K562 (cell line): ENCODE measurements around the gene SDHAF1. TPM values are rescaled to one million over a fixed set of nuclear protein-coding genes. Genes with fewer than 3 reads are reported as not detected.

ENCODE experiments used
- ATAC-seq: fragments of 200-7000 bp; cut with Tn5 transposase; 3 replicates; pipeline ENCODE4 v1.9.1; 2020; ENCODE audit warnings: moderate library complexity
- BruUV-seq: library from RNA; stranded (reverse); fragments of 400-500 nt; replicated peaks from 2 replicates; lab custom pipeline; 2021; lab: Mats Ljungman, UMichigan
- CTCF ChIA-PET: fragments of 300-600 bp; formaldehyde crosslinking; extraction: SDS; loops from one replicate; lab custom pipeline; 2021; ENCODE audit warnings: low intra/inter-chr PET ratio; lab: Yijun Ruan, JAX
- POLR2A ChIA-PET: fragments of 300-600, 350-650 bp; sonication (Branson Sonifier 250); formaldehyde crosslinking; extraction: SDS; loops from one replicate; lab custom pipeline; 2021; ENCODE audit warnings: antibody characterized with exemption, inconsistent platforms; lab: Yijun Ruan, JAX
- DNase-seq, 4 experiments: peaks; one replicate each; pipeline versions ENCODE4 v3.0.0 to v3.0.0-alpha.2; 2011 to 2018; ENCODE audit warnings: low spot score in 3 of 4, mixed read lengths in 3 of 4; ENCODE audit errors: extremely low read depth in 1 of 4
- FAIRE-seq: peaks from 2 replicates; lab custom pipeline; 2011; peaks lifted over from hg19 to GRCh38; lab: Jason Lieb, UNC
- H2AFZ ChIP-seq: 2 replicates; pipeline ENCODE4 v1.6.0; 2011; ENCODE audit warnings: low read depth, low read length, control low read depth, inconsistent platforms
- H3K27ac ChIP-seq: fragments of 200-600 bp; 3 replicates; pipeline ENCODE4 v1.8.0; 2011; ENCODE audit warnings: low read depth, mild to moderate bottlenecking, control low read depth, inconsistent platforms, low read length, moderate library complexity, mixed read lengths; ENCODE audit errors: extremely low read depth
- H3K27me3 ChIP-seq, 2 experiments: fragments of 300-600 bp in 1 of 2; 2 replicates in 1 of 2; 3 replicates in 1 of 2; pipeline versions ENCODE4 v1.6.0 to v1.8.0; 2011; ENCODE audit warnings: inconsistent platforms in 2 of 2, low read length in 2 of 2, mild to moderate bottlenecking in 1 of 2, mixed read lengths in 1 of 2, moderate library complexity in 1 of 2; ENCODE audit not compliant: control insufficient read depth in 2 of 2, insufficient read depth in 2 of 2
- H3K36me3 ChIP-seq: fragments of 300-600 bp; 3 replicates; pipeline ENCODE4 v1.8.0; 2011; ENCODE audit warnings: mild to moderate bottlenecking, low read length, inconsistent platforms; ENCODE audit not compliant: control insufficient read depth, insufficient read depth
- H3K4me1 ChIP-seq, 2 experiments: fragments of 200-600 bp in 1 of 2; replicated peaks in 1 of 2; 2 replicates in 1 of 2; 3 replicates in 1 of 2; pipeline versions ENCODE4 v1.5.1 to v1.8.0; 2011; ENCODE audit warnings: inconsistent platforms in 2 of 2, low read length in 2 of 2, mild to moderate bottlenecking in 1 of 2, mixed read lengths in 1 of 2, moderate library complexity in 1 of 2; ENCODE audit not compliant: control insufficient read depth in 2 of 2, insufficient read depth in 2 of 2
- H3K4me2 ChIP-seq: 2 replicates; pipeline ENCODE4 v1.6.1; 2011; ENCODE audit warnings: low read length, control low read depth, inconsistent platforms, mixed read lengths; ENCODE audit not compliant: insufficient read depth
- H3K4me3 ChIP-seq: fragments of 200-600 bp; sonication (generic), shearing (Covaris generic); 2 replicates; pipeline ENCODE4 v1.5.1; 2016; ENCODE audit warnings: control low read depth, inconsistent platforms
- H3K79me2 ChIP-seq: fragments of 200-600 bp; 3 replicates; pipeline ENCODE4 v1.8.0; 2011; ENCODE audit warnings: low read length, inconsistent platforms; ENCODE audit not compliant: control insufficient read depth, insufficient read depth
- H3K9ac ChIP-seq, 2 experiments: 2 replicates each; pipeline versions ENCODE4 v1.6.0 to v1.6.1; 2011; ENCODE audit warnings: low read depth in 2 of 2, low read length in 2 of 2, control low read depth in 1 of 2, inconsistent platforms in 1 of 2, mild to moderate bottlenecking in 1 of 2, mixed read lengths in 1 of 2; ENCODE audit not compliant: insufficient read depth in 1 of 2
- H3K9me1 ChIP-seq: one replicate; pipeline ENCODE4 v1.6.0; 2011; ENCODE audit warnings: inconsistent platforms, mild to moderate bottlenecking, low read length, moderate library complexity; ENCODE audit not compliant: control insufficient read depth, insufficient read depth
- H3K9me3 ChIP-seq: replicated peaks from 2 replicates; pipeline ENCODE4 v1.5.1; 2011; ENCODE audit warnings: low read depth, low read length, inconsistent platforms; ENCODE audit not compliant: control insufficient read depth, insufficient read depth
- H4K20me1 ChIP-seq: replicated peaks from 2 replicates; pipeline ENCODE4 v1.6.1; 2011; ENCODE audit warnings: low read length, inconsistent platforms, mixed read lengths; ENCODE audit not compliant: control insufficient read depth, insufficient read depth
- ADNP ChIP-seq: fragments of 200-800 bp; sonication (Bioruptor generic); IDR thresholded peaks from 2 replicates; pipeline ENCODE4 v1.6.1; 2016; ENCODE audit warnings: missing genetic modification characterization, missing compliant biosample characterization
- CBX5 ChIP-seq: IDR thresholded peaks from 2 replicates; pipeline ENCODE4 v1.6.1; 2014; ENCODE audit warnings: low read depth, borderline replicate concordance
- CSDE1 ChIP-seq, 2 experiments: fragments of 450-650 bp; IDR thresholded peaks; 2 replicates each; pipeline ENCODE4 v1.6.1; 2016; ENCODE audit warnings: mild to moderate bottlenecking in 1 of 2
- E2F1 ChIP-seq: sonication (generic); formaldehyde crosslinking; IDR thresholded peaks from 2 replicates; pipeline ENCODE4 v1.8.1; 2023; ENCODE audit warnings: mild to moderate bottlenecking, missing genetic modification reagents, moderate library complexity
- GABPB1 ChIP-seq: sonication (generic); formaldehyde crosslinking; IDR thresholded peaks from 2 replicates; pipeline ENCODE4 v1.8.0; 2022; ENCODE audit warnings: mild to moderate bottlenecking, missing genetic modification reagents
- HIVEP1 ChIP-seq: fragments of 250-450 bp; sonication (Bioruptor Pico); IDR thresholded peaks from 2 replicates; pipeline ENCODE4 v1.4.0; 2020; ENCODE audit warnings: mild to moderate bottlenecking
- LEF1 ChIP-seq: fragments of 450-650 bp; IDR thresholded peaks from 2 replicates; pipeline ENCODE4 v1.6.1; 2016; ENCODE audit warnings: mild to moderate bottlenecking
- PTRF ChIP-seq: fragments of 450-650 bp; IDR thresholded peaks from 2 replicates; pipeline ENCODE4 v1.6.1; 2016; ENCODE audit warnings: mild to moderate bottlenecking, missing genetic modification characterization, missing compliant biosample characterization
- RCOR1 ChIP-seq, 2 experiments: IDR thresholded peaks; 2 replicates each; pipeline ENCODE4 v1.6.1; 2012; ENCODE audit warnings: low read depth in 2 of 2, low read length in 2 of 2, borderline replicate concordance in 1 of 2, improper control_type of control experiment in 1 of 2
- SMARCA5 ChIP-seq: fragments of 450-650 bp; IDR thresholded peaks from 2 replicates; pipeline ENCODE4 v1.6.1; 2016
- ZBTB12 ChIP-seq: fragments of 250-450 bp; sonication (Bioruptor Pico); IDR thresholded peaks from 2 replicates; pipeline ENCODE4 v1.4.0; 2020
- ZBTB33 ChIP-seq: sonication (generic); formaldehyde crosslinking; IDR thresholded peaks from 2 replicates; pipeline ENCODE4 v1.8.1; 2023; ENCODE audit warnings: mild to moderate bottlenecking, missing genetic modification reagents
- ZNF778 ChIP-seq: fragments of 450-650 bp; formaldehyde crosslinking; IDR thresholded peaks from 2 replicates; pipeline ENCODE4 v1.4.0; 2020; ENCODE audit warnings: mild to moderate bottlenecking, moderate library complexity
- WGBS: fragments of 100-300 bp; shearing (Covaris generic); methylation state at CpG from one replicate; pipeline ENCODE4 v1.1.6; 2016; ENCODE audit warnings: low coverage, mixed read lengths; ENCODE audit not compliant: insufficient coverage; ENCODE audit errors: missing lambda C conversion rate; 5-methylcytosine and 5-hydroxymethylcytosine counted together
- in situ Hi-C: fragments of 300-500 bp; cut with MboI; formaldehyde crosslinking; loops from 4 replicates; pipeline ENCODE4 v1.15.0; 2018; ENCODE audit warnings: inconsistent platforms, mixed read lengths
- intact Hi-C: fragments of 100-400 bp; cut with micrococcal nuclease; formaldehyde crosslinking; loops from 2 replicates; pipeline ENCODE4 v1.14.2; 2022
- polyA plus RNA-seq, 8 experiments: library from polyadenylated mRNA; depleted of rRNA in 4 of 8; stranded (reverse) in 5 of 8; unstranded in 3 of 8; fragments of >200 nt; fragmentation: Nextera tagmentation in 2 of 8; fragmentation: Illumina TruSeq in 1 of 8; extraction: Ambion mirVana in 2 of 8; extraction: Trizol in 1 of 8; gene quantifications; 2 replicates each; pipeline versions ENCODE4 v1.2.1 to v1.2.3, GENCODE V29; 2011 to 2014; ENCODE audit warnings: inconsistent platforms in 1 of 8, missing spikeins in 1 of 8
- total RNA-seq, 7 experiments: library from RNA; depleted of rRNA in 6 of 7; stranded (reverse); fragments of >200 nt in 6 of 7; fragmentation: Illumina TruSeq in 2 of 7; extraction: Trizol in 2 of 7; gene quantifications; 2 replicates each; pipeline versions ENCODE4 v1.2.1 to v1.2.3, GENCODE V29; 2011 to 2021; ENCODE audit warnings: low replicate concordance in 1 of 7

SDHAF1 gene
- total and polyA plus RNA-seq, 9 of the 15 experiments (the other 6 are each of a cell fraction or from before 2014, with no cell fraction given) = 0.42 to 55.7 (median 18.8) TPM

GRCh38 chr19:35990156-35990555, 4.8 kb upstream of the SDHAF1 start:
- CTCF ChIA-PET = no interaction called here
- H3K9ac ChIP-seq = no peak overlapping the region; a peak in 1 of 4 replicates
- BruUV-seq = no TSS peak
- WGBS = 37% methylated on average over 4 of the region's 4 CpGs
- POLR2A ChIA-PET = interaction anchor here (0.6 kb wide), 1 partner anchor 32 kb away, joined by 3 read pairs; no protein-coding TSS in a partner anchor
- no peak overlapping the region for H3K4me3 ChIP-seq
- peaks cover 3% of the 10 kb centered on the region for H3K9me3 ChIP-seq
- DNase-seq = no peak
- no peak overlapping the region for H3K4me2 ChIP-seq
- FAIRE-seq = no peak
- peaks cover 10 to 16% of the 10 kb centered on the region in 2 experiments; a peak in 4 of 5 replicates for H3K27me3 ChIP-seq
- in situ Hi-C loops (no loop called here), intact Hi-C loops (loop anchor here (10.0 kb wide), 1 partner anchor 125 kb away; the partner anchor contains the start of genes OVOL3, POLR2I and TBCB)
- ATAC-seq = no peak
- no peak overlapping the region for H3K27ac ChIP-seq
- H4K20me1 ChIP-seq = no peaks in the 10 kb centered on the region
- no peaks in the 10 kb centered on the region for H3K36me3 ChIP-seq
- H3K9me1 ChIP-seq = no peaks in the 10 kb centered on the region
- peaks cover 0 to 27% of the 10 kb centered on the region in 2 experiments; a peak in 2 of 5 replicates for H3K4me1 ChIP-seq
- TF ChIP-seq HIVEP1 (CRISPR knock-in tag) (no peak), PTRF (tag) (no peak), ADNP (no peak), ZNF778 (CRISPR knock-in tag) (no peak), RCOR1 (IDR thresholded peaks at IDR 0.05; ENCODE audit: borderline replicate concordance in 1 of 2, low read depth in 2 of 2, low read length in 2 of 2) (no peak), SMARCA5 (no peak), LEF1 (no peak), ZBTB12 (CRISPR knock-in tag) (no peak), E2F1 (no peak), CSDE1 (IDR thresholded peaks at IDR 0.05) (no peak), GABPB1 (no peak), ZBTB33 (CRISPR knock-in tag) (no peak), CBX5 (no peak)
- H3K79me2 ChIP-seq = peaks cover 1% of the 10 kb centered on the region; the same call in 2 of the 3 replicates
- H2AFZ ChIP-seq = no peak overlapping the region
